ENCODE results near the gene CD96. TPM values are rescaled to one million over a fixed set of nuclear protein-coding genes. Genes with fewer than 3 reads are reported as not detected.

CD96 gene, protein sequence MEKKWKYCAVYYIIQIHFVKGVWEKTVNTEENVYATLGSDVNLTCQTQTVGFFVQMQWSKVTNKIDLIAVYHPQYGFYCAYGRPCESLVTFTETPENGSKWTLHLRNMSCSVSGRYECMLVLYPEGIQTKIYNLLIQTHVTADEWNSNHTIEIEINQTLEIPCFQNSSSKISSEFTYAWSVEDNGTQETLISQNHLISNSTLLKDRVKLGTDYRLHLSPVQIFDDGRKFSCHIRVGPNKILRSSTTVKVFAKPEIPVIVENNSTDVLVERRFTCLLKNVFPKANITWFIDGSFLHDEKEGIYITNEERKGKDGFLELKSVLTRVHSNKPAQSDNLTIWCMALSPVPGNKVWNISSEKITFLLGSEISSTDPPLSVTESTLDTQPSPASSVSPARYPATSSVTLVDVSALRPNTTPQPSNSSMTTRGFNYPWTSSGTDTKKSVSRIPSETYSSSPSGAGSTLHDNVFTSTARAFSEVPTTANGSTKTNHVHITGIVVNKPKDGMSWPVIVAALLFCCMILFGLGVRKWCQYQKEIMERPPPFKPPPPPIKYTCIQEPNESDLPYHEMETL
- not detected in 2 replicates for total RNA-seq

DNA sequence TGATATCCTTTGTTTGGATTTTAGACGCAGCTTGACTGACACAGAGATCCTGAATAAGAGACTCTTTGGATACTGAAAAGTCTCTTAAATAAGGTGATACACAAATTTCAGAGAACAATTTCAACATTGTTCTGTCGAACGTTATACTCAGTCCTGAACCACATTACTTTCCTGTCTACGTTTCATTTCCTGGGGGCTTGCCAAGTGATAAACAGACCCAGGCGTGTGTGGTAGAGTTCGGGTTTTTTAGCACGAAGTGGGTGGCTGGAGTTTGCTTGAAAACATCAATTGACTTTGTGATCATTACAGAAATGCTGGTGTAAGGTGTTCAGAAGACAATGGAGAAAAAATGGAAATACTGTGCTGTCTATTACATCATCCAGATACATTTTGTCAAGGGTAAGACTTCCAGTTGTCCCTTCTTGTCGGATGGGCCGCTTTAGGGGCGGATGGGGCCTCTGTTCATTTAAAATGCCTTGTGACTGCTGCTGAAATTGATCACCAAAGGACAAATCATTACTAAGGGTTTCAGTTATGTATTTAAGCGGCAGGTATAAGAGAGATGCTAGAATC lies at the start of gene CD96:
Gene CD96 (plus strand): TSS at position 287 of the 573 bp plus-strand sequence. CDS start 52 bp downstream, at position 339.

DNA sequence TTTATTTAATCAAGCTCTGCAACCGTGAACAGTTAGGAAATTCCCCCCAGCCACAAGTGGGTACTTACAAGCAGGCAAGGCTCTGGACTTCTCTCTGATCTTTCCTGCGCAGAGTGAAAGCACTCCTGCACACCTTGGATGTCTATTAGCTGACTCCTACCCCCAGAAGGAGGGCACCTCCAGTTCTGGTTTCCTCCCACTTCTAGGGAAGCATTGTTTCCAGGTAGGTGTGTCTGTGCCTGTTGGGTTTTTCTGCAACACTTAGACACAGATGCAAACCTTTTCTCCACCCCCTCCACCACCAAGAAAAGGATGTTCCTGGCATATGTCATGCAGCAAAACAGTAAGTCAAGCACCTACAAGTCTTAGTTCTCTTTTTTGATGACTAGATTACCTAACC lies 53.2 kb downstream of the CD96 start, which contains the start of gene ZBED2:
Gene ZBED2 (minus strand): TSS at position 115 of the 400 bp plus-strand sequence. CDS start 1,145 bp downstream, outside the sequence.

Other genes with a start within 250 kb of the CD96 start
- not detected in 2 replicates for gene ZBED2, start 53.1 kb downstream of the CD96 start, total RNA-seq
- 0.15 and 0.34 TPM in 2 replicates for gene PLCXD2, start 132.5 kb downstream of the CD96 start, total RNA-seq

Measured in bronchus fibroblast of lung (primary cell).